Neural crest cell (in vitro differentiated cells): ENCODE results near the gene EIF2S2. TPM values are rescaled to one million over a fixed set of nuclear protein-coding genes. Genes with fewer than 3 reads are reported as not detected.

Source experiments
- DNase-seq: peaks from one replicate; pipeline ENCODE4 v3.0.0; 2021; ENCODE audit warnings: low read depth, mixed read lengths, low spot score
- H3K27ac Mint-ChIP-seq: one replicate; pipeline ENCODE4 v1.8.0; 2021; ENCODE audit warnings: mild to moderate bottlenecking, mixed read lengths; ENCODE audit not compliant: unreplicated experiment
- H3K27me3 Mint-ChIP-seq: 2 replicates; pipeline ENCODE4 v1.8.0; 2021; ENCODE audit warnings: low read depth, mild to moderate bottlenecking, mixed read lengths
- H3K36me3 Mint-ChIP-seq: 2 replicates; pipeline ENCODE4 v1.8.0; 2021; ENCODE audit warnings: low read depth, mild to moderate bottlenecking, mixed read lengths
- H3K4me1 Mint-ChIP-seq: 2 replicates; pipeline ENCODE4 v1.8.0; 2021; ENCODE audit warnings: mixed read lengths
- H3K4me3 Mint-ChIP-seq: one replicate; pipeline ENCODE4 v1.8.0; 2021; ENCODE audit warnings: mild to moderate bottlenecking, mixed read lengths
- H3K9me3 Mint-ChIP-seq: 2 replicates; pipeline ENCODE4 v1.8.0; 2021; ENCODE audit warnings: mixed read lengths
- total RNA-seq: library from RNA; stranded (reverse); gene quantifications from 2 replicates; pipeline ENCODE4 v1.2.1, GENCODE V29; 2021
- TF ChIP-seq, protein P1 (sequence below): fragments of 200-600 bp; sonication (generic); conservative IDR thresholded peaks from 2 replicates; pipeline ENCODE4 v1.5.0; 2021; ENCODE audit warnings: antibody characterized with exemption, mild to moderate bottlenecking

Gene EIF2S2
- total RNA-seq, 1 donor from 2014 or later: 106 TPM

DNA sequence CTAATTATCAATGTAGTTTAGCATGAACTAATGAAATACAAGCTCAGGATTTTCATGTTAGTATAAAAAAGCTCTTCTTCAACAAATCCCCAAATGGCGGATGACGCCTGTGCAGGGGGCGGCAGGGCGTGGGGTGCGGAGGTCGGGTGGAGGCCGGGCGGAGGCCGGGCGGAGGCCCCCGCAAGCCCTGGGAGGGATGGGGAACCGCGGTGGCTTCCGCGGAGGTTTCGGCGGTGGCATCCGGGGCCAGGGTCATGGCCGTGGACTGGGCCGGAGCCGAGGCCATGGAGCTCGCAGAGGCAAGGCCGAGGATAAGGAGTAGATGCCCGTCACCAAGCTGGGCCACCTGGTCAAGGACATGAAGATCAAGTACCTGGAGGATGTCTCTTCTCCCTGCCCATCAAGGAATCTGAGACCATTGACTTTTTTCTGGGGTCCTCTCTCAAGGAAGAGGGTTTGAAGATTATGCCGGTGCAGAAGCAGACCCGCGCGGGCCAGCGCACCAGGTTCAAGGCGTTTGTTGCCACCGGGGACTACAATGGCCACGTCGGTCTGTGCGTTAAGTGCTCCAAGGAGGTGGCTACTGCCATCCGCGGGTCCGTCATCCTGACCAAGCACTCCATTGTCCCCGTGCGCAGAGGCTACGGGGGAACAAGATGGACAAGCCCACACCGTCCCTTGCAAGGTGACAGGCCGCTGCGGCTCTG is 10.4 kb upstream of the EIF2S2 start:
- Mint-ChIP-seq H3K36me3 (no peaks in the 10 kb centered on the region), H3K9me3 (no peaks in the 10 kb centered on the region), H3K27ac (no peak overlapping the region), H3K4me3 (no peak overlapping the region), H3K27me3 (peaks cover 10% of the 10 kb centered on the region), H3K4me1 (no peaks in the 10 kb centered on the region)
- TF ChIP-seq, protein P1, sequence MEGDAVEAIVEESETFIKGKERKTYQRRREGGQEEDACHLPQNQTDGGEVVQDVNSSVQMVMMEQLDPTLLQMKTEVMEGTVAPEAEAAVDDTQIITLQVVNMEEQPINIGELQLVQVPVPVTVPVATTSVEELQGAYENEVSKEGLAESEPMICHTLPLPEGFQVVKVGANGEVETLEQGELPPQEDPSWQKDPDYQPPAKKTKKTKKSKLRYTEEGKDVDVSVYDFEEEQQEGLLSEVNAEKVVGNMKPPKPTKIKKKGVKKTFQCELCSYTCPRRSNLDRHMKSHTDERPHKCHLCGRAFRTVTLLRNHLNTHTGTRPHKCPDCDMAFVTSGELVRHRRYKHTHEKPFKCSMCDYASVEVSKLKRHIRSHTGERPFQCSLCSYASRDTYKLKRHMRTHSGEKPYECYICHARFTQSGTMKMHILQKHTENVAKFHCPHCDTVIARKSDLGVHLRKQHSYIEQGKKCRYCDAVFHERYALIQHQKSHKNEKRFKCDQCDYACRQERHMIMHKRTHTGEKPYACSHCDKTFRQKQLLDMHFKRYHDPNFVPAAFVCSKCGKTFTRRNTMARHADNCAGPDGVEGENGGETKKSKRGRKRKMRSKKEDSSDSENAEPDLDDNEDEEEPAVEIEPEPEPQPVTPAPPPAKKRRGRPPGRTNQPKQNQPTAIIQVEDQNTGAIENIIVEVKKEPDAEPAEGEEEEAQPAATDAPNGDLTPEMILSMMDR: no peak
- DNase-seq: no peak

- Mint-ChIP-seq H3K4me1 (no peaks in the 10 kb centered on the region), H3K27ac (no peak overlapping the region), H3K36me3 (no peaks in the 10 kb centered on the region), H3K4me3 (no peak overlapping the region), H3K9me3 (no peaks in the 10 kb centered on the region), H3K27me3 (peaks cover 10% of the 10 kb centered on the region)
- TF ChIP-seq, protein P1: no peak
- no peak for DNase-seq
Measured at GRCh38 chr20:34120213-34120612, 8.2 kb upstream of the EIF2S2 start.

GRCh38 chr20:34115232-34115631 is 3.2 kb upstream of the EIF2S2 start:
- no peak for DNase-seq
- Mint-ChIP-seq H3K36me3 (peaks cover 4% of the 10 kb centered on the region), H3K27ac (no peak overlapping the region), H3K4me3 (no peak overlapping the region), H3K4me1 (peaks cover 20% of the 10 kb centered on the region), H3K9me3 (no peaks in the 10 kb centered on the region), H3K27me3 (peaks cover 16% of the 10 kb centered on the region)
- TF ChIP-seq, protein P1: no peak

DNA sequence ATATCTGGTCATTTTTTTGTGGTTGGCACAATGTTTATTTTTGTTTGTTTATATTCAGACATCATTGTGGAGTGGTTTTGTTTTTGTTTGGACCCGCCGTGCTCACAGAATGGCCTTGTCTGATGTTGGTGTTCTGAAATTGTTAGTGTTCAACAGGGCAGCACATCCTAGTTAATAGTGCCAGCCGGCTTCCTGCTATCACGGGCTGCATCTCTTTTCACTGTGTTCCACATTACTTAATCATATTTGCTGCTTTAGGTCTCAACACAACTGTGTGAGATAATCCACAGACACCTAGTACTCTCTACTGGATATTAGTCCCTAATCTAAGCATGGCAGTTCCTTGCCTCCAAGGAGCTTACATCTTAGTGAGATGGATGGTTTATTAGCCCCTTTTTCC is 2.8 kb upstream of the EIF2S2 start:
- TF ChIP-seq, protein P1: no peak
- Mint-ChIP-seq H3K27ac (no peak overlapping the region), H3K4me3 (peak overlapping the region; percentile 70), H3K4me1 (peaks cover 24% of the 10 kb centered on the region), H3K27me3 (peaks cover 16% of the 10 kb centered on the region), H3K9me3 (no peaks in the 10 kb centered on the region), H3K36me3 (peaks cover 4% of the 10 kb centered on the region)
- no peak for DNase-seq

DNA sequence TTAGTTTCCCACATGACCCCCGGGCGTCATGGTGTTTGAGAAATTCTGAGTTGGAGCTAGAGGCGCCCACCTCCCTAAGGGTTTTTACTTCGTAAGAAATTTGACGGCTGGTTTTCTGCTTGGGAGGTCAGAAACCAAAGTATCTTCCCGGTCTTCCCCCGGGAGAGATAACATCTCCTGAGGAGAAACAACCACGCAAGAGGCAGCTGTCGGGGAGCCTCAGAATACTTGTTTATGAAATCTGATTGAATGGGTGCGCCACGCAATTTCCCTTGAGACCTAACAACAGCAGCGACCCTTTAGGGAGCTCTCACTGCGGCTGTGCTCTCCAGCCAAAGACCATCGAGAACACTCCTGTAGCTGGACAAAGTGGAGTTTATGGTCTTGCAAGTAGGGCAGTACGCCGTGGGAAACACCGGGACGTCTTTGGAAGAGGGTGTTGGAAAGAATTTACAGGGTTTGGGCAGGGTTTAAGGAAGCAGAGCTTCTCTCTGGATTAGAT is 608 bp upstream of the EIF2S2 start:
- peak; percentile 25 for DNase-seq
- H3K9me3 Mint-ChIP-seq: no peaks in the 10 kb centered on the region
- H3K27ac Mint-ChIP-seq: peak overlapping the region; percentile 100
- peaks cover 9% of the 10 kb centered on the region for H3K27me3 Mint-ChIP-seq
- H3K36me3 Mint-ChIP-seq: peaks cover 9% of the 10 kb centered on the region
- H3K4me1 Mint-ChIP-seq: peaks cover 41% of the 10 kb centered on the region
- peak overlapping the region; percentile 99 for H3K4me3 Mint-ChIP-seq
- TF ChIP-seq, protein P1: no peak
